ENCODE results near the gene HYAL3. TPM values are rescaled to one million over a fixed set of nuclear protein-coding genes. Genes with fewer than 3 reads are reported as not detected.
"Not testable (repeated sequence)": the region's sequence is repeated elsewhere in the genome, so short reads cannot be mapped to it uniquely, and the experiment has no call there.

Gene HYAL3
- total RNA-seq, 1 donor from 2014 or later = 2.9 TPM

DNA sequence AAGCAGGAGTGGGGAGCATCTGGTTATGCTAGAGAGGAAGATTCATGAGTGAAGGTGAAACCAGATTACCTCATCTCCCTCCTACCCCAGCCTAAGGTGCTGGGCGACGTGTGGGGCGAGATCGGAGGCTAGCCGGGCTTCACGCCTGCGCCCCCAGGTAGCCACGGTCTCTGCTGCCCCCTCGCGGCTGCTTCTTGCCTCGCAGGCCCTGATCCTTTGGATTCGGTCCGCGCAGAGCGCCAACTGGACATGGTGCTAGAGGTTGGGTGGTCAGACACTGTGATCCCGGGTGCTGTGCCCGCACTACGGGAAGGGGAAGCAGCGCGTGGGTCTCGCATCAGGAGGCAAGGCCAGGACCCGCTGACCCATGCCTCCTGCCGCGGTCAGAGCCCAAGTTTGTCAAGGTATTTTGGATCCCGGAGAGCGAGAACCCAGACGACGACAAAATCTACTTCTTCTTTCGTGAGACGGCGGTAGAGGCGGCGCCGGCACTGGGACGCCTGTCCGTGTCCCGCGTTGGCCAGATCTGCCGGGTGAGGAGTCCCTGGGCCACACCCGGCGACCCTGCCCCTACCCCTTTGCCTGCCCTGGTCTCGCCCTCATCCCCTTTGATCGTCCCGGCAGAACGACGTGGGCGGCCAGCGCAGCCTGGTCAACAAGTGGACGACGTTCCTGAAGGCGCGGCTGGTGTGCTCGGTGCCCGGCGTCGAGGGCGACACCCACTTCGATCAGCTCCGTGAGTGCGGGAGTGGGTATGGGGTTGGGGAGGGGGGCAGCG, 26.1 kb downstream of the HYAL3 start:
- peak; percentile 90 for DNase-seq (ENCODE audit: low spot score)
- ATAC-seq = peak; percentile 86

- ATAC-seq; DNase-seq (ENCODE audit: low spot score): not testable (repeated sequence)
Measured at GRCh38 chr3:50272538-50272910, 26.7 kb downstream of the HYAL3 start.

- DNase-seq (ENCODE audit: low spot score) (no peak), ATAC-seq (no peak)
Measured at GRCh38 chr3:50271314-50271936, 27.8 kb downstream of the HYAL3 start.

- DNase-seq (ENCODE audit: low spot score) (no peak), ATAC-seq (no peak)
Measured at GRCh38 chr3:50270422-50271224, 28.6 kb downstream of the HYAL3 start.

DNA sequence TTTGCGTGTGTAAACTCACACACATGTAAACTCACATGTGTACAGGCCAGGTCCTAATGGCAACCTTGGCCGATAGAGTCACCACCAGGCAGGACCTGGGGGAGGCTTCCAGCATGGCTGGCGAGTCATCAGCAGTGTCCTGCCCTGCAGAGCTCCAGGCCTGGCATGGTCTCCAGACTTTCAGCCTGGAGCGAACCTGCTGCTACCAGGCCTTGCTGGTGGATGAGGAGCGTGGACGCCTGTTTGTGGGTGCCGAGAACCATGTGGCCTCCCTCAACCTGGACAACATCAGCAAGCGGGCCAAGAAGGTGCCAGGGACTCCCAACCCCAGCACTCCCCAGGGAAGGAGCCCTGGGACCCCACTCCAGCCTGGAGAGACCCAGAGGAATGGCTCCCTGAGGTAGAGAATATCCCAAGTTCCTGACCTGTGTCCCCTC, 29.2 kb downstream of the HYAL3 start:
- no peak for DNase-seq (ENCODE audit: low spot score)
- ATAC-seq = no peak

DNA sequence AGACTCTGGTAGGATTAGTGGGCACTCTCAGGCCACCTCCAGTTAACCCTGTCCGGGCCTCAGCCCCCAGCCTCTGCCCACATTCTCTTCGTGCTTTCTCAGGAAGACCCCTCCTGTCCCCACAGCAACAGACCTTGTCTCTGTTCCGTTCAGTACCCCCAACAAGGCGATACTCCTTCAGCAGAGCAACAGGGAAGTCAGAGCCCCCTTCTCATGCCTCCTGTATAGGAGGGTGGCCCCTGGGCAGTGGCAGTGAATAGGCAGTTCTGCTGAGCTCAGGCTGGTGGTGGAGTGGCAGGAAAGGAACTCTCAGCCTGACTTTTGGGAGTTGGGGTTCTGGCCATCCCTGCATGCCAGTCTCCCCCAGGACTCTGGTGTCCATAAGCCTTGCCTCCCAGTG, 29.7 kb downstream of the HYAL3 start:
- ATAC-seq (no peak), DNase-seq (ENCODE audit: low spot score) (no peak)

DNA sequence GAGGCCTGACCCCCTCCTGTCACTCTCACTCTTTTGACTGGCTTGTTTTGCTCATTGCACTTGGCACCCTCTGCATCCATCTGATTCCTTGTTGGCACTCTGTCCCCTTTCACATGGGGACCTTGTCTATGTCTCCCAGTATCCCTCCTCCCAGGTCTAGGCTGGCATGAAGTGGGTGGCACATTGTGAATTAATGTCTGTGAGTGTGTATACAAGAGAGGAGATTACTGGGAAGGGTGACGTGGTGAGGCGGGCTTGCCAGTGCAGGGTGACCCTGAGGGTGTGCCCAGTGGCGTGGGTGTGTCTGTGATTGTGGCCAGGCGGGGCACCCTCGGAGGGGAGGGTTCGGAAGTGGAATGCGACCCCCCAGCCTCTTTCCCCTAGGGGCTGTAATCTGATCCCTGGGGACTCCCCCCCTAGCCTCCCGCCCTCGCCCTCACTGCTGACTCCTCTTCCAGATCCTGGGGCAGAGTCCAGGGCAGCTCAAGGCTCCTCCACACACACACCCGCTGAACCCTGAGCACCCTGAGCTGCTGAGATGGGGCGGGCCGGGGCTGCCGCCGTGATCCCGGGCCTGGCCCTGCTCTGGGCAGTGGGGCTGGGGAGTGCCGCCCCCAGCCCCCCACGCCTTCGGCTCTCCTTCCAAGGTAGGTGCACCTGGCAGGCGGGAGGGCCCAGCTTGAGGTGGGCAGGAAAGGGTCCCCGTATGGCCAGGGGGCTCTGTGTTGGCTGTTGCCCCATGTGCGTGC, 30.3 kb downstream of the HYAL3 start, which contains the start of gene SEMA3B:
Gene SEMA3B (plus strand): TSS at position 445 of the 749 bp plus-strand sequence. CDS start 94 bp downstream, at position 539.
- DNase-seq (ENCODE audit: low spot score) (no peak), ATAC-seq (no peak)

- ATAC-seq = no peak
Measured at GRCh38 chr3:50268276-50268675, 30.9 kb downstream of the HYAL3 start.

DNA sequence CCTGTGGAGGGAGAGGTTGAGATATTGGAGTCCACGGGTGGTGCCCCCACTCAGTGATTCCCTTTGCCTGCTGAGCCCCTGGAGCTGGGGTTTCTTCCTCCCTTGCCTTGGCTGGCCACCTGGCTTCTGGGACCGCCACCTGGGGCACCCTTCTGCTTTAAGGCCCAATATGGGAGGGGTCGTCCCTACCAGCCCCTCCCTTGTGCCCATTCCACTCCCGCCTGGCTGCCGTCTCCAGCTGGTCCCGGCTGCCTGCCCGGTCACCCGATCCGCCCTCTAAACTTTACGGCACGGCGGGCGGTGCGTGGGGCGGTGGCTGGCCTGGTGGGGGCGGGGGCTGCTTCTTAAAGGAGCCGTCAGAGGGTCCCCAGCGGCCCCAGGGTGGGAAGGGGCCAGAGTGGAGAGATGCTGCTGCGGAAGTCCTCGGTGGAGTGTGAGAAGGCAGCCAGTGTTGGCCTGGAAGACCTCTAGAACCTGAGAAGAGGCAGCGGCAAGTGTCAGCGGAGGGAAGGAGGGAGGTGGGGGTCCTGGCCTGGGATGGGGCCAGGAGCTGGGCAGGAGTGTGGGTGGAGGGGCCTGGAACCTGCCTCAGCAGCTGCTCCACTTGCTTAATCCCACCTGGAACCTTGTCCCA, 31.8 kb downstream of the HYAL3 start:
- DNase-seq (ENCODE audit: low spot score) (peak; percentile 72), ATAC-seq (peak; percentile 81)

More at GRCh38 chr3:50268276-50268675, 30.9 kb downstream of the HYAL3 start:
- no peak for DNase-seq (ENCODE audit: low spot score)

DNA sequence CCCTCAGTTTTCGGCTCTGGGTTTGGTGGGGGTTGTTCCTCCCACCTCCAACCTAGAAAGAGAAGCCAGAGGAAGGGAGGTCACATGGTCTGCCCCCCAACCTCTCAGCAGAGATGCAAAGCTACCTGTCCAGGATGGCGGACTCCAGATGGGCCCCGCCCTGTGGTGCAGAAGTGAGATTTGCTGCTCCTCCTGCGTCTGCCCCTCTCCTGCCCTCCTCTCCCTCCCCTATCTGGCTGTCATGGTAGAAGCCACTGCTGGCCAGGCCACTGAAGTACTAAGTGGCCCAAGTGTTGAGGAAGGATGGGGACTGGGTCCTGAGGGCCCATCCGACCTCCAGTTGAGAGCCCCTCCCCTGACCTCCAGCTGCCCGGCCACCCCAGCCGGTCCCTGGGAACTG, 32.4 kb downstream of the HYAL3 start:
- DNase-seq (ENCODE audit: low spot score) (no peak), ATAC-seq (no peak)

GRCh38 chr3:50266017-50266416, 33.2 kb downstream of the HYAL3 start:
- ATAC-seq (no peak), DNase-seq (ENCODE audit: low spot score) (no peak)

GRCh38 chr3:50265571-50265970, 33.6 kb downstream of the HYAL3 start:
- DNase-seq (ENCODE audit: low spot score) (no peak), ATAC-seq (no peak)

- DNase-seq (ENCODE audit: low spot score) = no peak
- no peak for ATAC-seq
Measured at GRCh38 chr3:50264964-50265485, 34.2 kb downstream of the HYAL3 start.

DNA sequence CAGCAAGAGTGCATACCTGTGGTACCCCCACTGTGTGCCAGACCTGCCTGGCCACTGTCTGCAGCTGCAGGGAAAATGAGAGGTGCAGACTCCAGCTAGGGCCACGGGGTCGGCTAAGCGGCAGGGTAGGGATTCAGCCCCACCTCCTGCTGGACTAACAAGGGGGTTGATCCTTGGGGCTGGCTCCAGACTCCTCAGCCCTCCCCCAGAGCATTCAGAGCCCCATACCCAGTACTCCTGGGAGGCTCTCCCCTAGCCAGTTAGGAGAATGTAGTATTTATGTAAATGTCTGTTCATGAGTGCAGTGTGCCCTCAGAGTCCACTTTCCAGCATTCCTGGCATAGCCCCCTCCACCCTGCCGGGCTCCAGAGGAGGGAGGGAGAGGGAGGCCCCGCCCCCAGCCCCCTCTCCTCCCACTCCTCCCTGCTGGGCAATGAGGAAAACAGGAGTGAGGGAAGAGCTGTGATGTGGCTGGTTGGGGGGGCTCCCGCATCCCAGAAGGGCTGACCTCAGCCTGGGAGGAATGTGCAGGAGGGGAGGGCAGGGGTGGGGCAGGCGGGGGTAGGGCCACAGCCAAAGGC, 34.7 kb downstream of the HYAL3 start:
- no peak for ATAC-seq

GRCh38 chr3:50263478-50264382, 35.5 kb downstream of the HYAL3 start:
- DNase-seq (ENCODE audit: low spot score) = no peak

More for the DNA sequence above, 34.7 kb downstream of the HYAL3 start:
- no peak for DNase-seq (ENCODE audit: low spot score)

DNA sequence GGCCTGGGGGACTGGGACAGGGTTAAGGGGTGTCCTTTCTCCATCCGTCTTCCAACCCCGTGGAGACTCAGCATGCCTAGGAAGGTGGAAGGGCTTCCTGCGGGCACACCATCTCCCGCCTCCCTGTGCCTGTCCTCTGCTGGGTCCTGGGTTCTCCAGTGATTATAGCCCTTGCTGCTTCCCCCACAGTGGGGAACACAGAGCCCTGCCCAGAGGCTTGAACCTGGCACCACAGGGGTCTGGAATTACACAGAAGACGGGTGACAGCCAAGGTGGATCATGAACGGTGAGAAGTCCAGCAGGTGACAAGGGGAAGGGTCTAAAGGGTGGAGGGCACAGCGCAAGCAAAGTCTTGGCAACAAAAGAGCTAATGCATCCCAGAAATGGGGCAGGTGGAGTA, 36.4 kb downstream of the HYAL3 start:
- no peak for ATAC-seq
- no peak for DNase-seq (ENCODE audit: low spot score)

More at GRCh38 chr3:50263478-50264382, 35.5 kb downstream of the HYAL3 start:
- ATAC-seq = no peak

- not testable (repeated sequence) for ATAC-seq; DNase-seq (ENCODE audit: low spot score)
Measured at GRCh38 chr3:50262200-50262599, 37.0 kb downstream of the HYAL3 start.

DNA sequence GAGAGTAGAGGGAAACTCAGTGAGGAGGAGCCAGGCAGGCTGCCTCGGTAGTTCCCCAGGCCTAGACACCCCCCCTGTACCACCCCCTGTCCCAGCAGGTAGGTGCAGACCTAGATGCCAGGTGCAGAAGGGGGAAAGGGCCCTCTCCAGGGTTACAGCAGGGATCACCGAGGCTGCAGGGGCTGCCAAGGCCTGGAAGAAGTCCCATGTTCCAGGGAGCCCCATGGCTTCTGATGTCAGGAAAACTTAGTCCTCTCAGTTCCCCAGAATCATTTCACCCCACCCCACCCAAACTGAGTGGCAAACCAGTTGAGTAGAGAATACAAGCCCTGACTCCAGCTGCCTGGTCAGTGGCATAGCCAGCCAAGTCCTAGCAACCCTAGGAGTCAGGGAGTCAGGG, 37.7 kb downstream of the HYAL3 start:
- DNase-seq (ENCODE audit: low spot score) = no peak
- ATAC-seq = no peak

Measured in left lobe of liver (tissue), 2 donors.